Calu3 (cell line): Measurements from ENCODE around the gene PRODH. TPM values are rescaled to one million over a fixed set of nuclear protein-coding genes. Genes with fewer than 3 reads are reported as not detected.
"Not testable (repeated sequence)": the region's sequence is repeated elsewhere in the genome, so short reads cannot be mapped to it uniquely, and the experiment has no call there.

Experiments
- BruUV-seq: library from RNA; stranded (reverse); fragments of 400-500 nt; replicated peaks from 2 replicates; lab custom pipeline; 2021; lab: Mats Ljungman, UMichigan
- CTCF ChIA-PET: fragments of 300-600 bp; sonication (Branson Sonifier 250); formaldehyde crosslinking; loops from one replicate; lab custom pipeline; 2022; ENCODE audit warnings: antibody characterized with exemption; lab: Charles Lee
- DNase-seq: peaks from one replicate; pipeline ENCODE4 v3.0.0; 2022
- H3K27ac Mint-ChIP-seq: one replicate; pipeline ENCODE4 v1.8.0; 2022; ENCODE audit warnings: mixed read lengths; ENCODE audit not compliant: unreplicated experiment
- H3K27me3 Mint-ChIP-seq: one replicate; pipeline ENCODE4 v1.8.0; 2022; ENCODE audit warnings: mixed read lengths; ENCODE audit not compliant: unreplicated experiment
- H3K36me3 Mint-ChIP-seq: one replicate; pipeline ENCODE4 v1.8.0; 2022; ENCODE audit warnings: mild to moderate bottlenecking, moderate library complexity, mixed read lengths; ENCODE audit not compliant: insufficient read depth, unreplicated experiment
- H3K4me1 Mint-ChIP-seq: one replicate; pipeline ENCODE4 v1.8.0; 2022; ENCODE audit warnings: mild to moderate bottlenecking, low read depth, mixed read lengths; ENCODE audit not compliant: unreplicated experiment
- H3K4me3 Mint-ChIP-seq: one replicate; pipeline ENCODE4 v1.8.0; 2022; ENCODE audit warnings: mild to moderate bottlenecking, low read depth, moderate library complexity, mixed read lengths; ENCODE audit not compliant: unreplicated experiment
- H3K9me3 Mint-ChIP-seq: one replicate; pipeline ENCODE4 v1.8.0; 2022; ENCODE audit warnings: low read depth, mixed read lengths; ENCODE audit not compliant: unreplicated experiment
- CTCF ChIP-seq: fragments of 200-600 bp; IDR thresholded peaks from one replicate; pipeline ENCODE4 v1.8.0; 2022; ENCODE audit warnings: antibody characterized with exemption; ENCODE audit not compliant: unreplicated experiment
- intact Hi-C: fragments of 100-400 bp; cut with micrococcal nuclease; formaldehyde crosslinking; loops from one replicate; pipeline ENCODE4 v1.10.0; 2022; ENCODE audit not compliant: unreplicated experiment
- total RNA-seq: library from RNA; stranded (reverse); gene quantifications from 2 replicates; pipeline ENCODE4 v1.2.3, GENCODE V29; 2022

Gene PRODH
- total RNA-seq, 1 experiment from 2014 or later: 1.5 TPM

DNA sequence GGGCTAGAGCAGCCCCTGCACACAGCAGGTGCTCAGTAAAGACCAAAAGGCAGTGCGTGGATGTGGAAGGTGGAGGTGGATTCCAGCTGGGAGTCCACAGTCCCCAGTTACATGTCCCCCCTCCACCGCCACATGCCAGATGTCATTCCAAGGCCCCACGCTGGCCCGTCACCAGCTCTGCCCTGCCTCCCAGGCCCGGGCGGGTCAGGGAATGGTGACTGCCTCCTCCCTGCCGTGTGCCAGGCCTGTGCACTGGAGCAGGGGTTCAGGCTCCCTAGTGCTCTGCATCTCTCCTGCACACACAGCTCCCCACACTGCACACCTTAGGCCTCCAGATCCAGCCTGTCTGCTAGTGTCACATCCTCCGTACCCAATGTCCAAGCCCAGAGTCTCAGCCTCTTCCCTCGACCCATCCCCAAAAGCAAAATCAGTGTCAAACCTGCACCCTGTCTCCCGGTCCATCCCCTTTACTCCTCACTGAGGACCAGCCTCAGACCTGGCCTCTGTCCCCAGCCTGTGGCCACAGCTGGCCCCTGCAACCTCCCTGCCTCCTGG, 40.2 kb upstream of the PRODH start:
- no peak for TF ChIP-seq CTCF
- CTCF ChIA-PET: no interaction called here
- no TSS peak for BruUV-seq
- H3K4me3 Mint-ChIP-seq: no peak overlapping the region
- no peaks in the 10 kb centered on the region for H3K4me1 Mint-ChIP-seq
- H3K36me3 Mint-ChIP-seq: no peaks in the 10 kb centered on the region
- H3K9me3 Mint-ChIP-seq: no peaks in the 10 kb centered on the region
- intact Hi-C loops: no loop called here
- no peak overlapping the region for H3K27ac Mint-ChIP-seq
- H3K27me3 Mint-ChIP-seq: peaks cover 13% of the 10 kb centered on the region
- DNase-seq: no peak

- Mint-ChIP-seq H3K27me3 (peaks cover 13% of the 10 kb centered on the region), H3K27ac (no peak overlapping the region), H3K36me3 (no peaks in the 10 kb centered on the region), H3K4me1 (no peaks in the 10 kb centered on the region), H3K9me3 (no peaks in the 10 kb centered on the region), H3K4me3 (no peak overlapping the region)
- no peak for TF ChIP-seq CTCF
- intact Hi-C loops: no loop called here
- no TSS peak for BruUV-seq
- CTCF ChIA-PET: no interaction called here
- no peak for DNase-seq
Observed at GRCh38 chr22:18975434-18976196, 39.5 kb upstream of the PRODH start.

DNA sequence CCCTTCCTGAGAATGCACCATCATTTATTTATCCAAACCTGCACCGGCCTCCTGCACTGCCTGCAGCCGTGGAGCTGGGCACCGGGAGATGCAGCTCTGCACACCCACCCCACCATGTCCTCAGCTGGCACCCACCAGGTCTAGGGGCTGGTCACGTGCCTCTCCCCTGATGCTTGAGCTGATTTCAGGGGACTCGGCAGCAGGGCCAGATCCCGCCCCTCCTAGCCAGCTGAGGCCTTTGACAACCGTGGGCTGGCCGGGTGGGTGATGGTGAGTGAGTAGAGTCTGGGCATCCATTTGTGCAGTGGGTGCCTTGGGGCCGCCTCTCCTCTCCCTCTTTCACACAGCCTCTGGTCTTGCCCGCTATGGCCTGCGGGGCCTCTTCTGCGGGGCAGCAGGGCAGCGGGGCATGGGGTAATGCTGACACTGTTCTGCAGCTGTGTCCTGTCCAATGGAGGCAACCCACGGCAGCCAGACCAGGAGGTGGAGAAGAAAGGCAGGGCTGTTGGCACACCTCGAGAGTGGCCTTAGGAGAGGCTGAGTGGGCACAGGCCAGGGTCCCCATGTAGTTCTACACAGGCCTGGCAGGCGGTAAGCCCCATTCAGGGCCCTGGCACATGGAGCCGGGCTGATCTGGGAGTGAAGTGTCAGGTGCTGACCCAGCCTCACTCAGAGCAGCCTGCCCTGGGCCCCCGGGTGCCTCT, 38.5 kb upstream of the PRODH start:
- no peak for DNase-seq
- H3K9me3 Mint-ChIP-seq: no peaks in the 10 kb centered on the region
- H3K27me3 Mint-ChIP-seq: peaks cover 16% of the 10 kb centered on the region
- no peaks in the 10 kb centered on the region for H3K36me3 Mint-ChIP-seq
- no peak for TF ChIP-seq CTCF
- H3K27ac Mint-ChIP-seq: no peak overlapping the region
- no peak overlapping the region for H3K4me3 Mint-ChIP-seq
- no TSS peak for BruUV-seq
- intact Hi-C loops: no loop called here
- CTCF ChIA-PET: no interaction called here
- H3K4me1 Mint-ChIP-seq: no peaks in the 10 kb centered on the region

DNA sequence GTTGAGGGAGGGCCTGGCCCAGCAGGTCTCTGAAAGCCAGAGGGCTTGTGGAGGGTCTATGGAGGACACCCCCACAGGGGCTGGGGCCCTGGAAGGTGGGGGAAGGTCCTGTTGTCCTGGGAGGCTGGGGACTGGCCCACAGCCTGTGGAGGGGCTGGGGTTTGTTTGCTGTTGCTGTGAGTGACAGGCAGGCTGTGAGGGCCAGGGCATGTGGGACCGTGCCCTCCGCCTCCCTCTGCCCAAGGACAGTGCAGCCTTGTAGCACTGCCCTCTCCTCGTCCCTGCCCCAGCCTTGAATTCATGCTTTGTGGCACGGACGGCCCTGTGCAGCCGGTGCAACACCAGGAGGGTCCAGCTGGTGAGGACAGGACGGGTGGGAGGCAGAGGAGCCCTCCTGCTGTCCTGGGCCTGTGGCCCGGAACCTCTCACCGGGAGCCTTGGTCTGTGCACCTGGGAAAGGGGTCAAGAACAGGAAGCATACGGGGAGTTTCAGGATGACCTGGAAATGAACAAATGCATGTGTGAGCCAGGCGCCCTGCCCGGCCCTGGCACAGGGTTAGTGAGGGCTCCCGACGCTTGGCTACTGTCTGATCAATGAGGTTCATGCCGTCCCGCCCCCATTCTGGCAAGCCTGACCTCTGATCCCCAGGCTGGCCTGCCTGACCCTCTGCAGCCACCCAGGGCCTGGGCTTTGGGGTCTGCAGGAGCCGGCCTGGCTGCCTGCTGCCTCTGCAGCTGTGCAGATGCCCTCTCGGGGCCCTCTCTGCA, 37.4 kb upstream of the PRODH start:
- DNase-seq: no peak
- intact Hi-C loops: no loop called here
- Mint-ChIP-seq H3K9me3 (no peaks in the 10 kb centered on the region), H3K27ac (no peak overlapping the region), H3K4me3 (no peak overlapping the region), H3K36me3 (no peaks in the 10 kb centered on the region), H3K27me3 (peaks cover 24% of the 10 kb centered on the region), H3K4me1 (no peaks in the 10 kb centered on the region)
- BruUV-seq: no TSS peak
- CTCF ChIA-PET: no interaction called here
- TF ChIP-seq CTCF: no peak

- BruUV-seq, H3K36me3 Mint-ChIP-seq, H3K4me1 Mint-ChIP-seq, H3K9me3 Mint-ChIP-seq, DNase-seq, intact Hi-C loops, H3K4me3 Mint-ChIP-seq, H3K27ac Mint-ChIP-seq, CTCF ChIA-PET: not testable (repeated sequence)
- H3K27me3 Mint-ChIP-seq: peaks cover 24% of the 10 kb centered on the region
Observed at GRCh38 chr22:18972591-18972990, 36.5 kb upstream of the PRODH start.

- DNase-seq, BruUV-seq, CTCF ChIA-PET, H3K9me3 Mint-ChIP-seq, H3K27ac Mint-ChIP-seq, H3K36me3 Mint-ChIP-seq, intact Hi-C loops, H3K4me3 Mint-ChIP-seq, H3K4me1 Mint-ChIP-seq: not testable (repeated sequence)
- H3K27me3 Mint-ChIP-seq: peaks cover 24% of the 10 kb centered on the region
Observed at GRCh38 chr22:18972029-18972428, 35.9 kb upstream of the PRODH start.
